Activated CD4-positive, alpha-beta T cell treated with anti-CD3 and anti-CD28 coated beads for 48 hours (primary cell): ENCODE results near the gene GYPE.
"Not testable (repeated sequence)": the region's sequence is repeated elsewhere in the genome, so short reads cannot be mapped to it uniquely, and the experiment has no call there.

Experiments used
- DNase-seq: peaks from one replicate; pipeline ENCODE4 v3.0.0-alpha.2; 2020

The GYPE gene

GRCh38 chr4:143905440-143905839, at the start of gene GYPE:
Gene GYPE (minus strand): TSS chr4:143905559. CDS start chr4:143905507, 52 bp downstream.
- DNase-seq: not testable (repeated sequence)

DNA sequence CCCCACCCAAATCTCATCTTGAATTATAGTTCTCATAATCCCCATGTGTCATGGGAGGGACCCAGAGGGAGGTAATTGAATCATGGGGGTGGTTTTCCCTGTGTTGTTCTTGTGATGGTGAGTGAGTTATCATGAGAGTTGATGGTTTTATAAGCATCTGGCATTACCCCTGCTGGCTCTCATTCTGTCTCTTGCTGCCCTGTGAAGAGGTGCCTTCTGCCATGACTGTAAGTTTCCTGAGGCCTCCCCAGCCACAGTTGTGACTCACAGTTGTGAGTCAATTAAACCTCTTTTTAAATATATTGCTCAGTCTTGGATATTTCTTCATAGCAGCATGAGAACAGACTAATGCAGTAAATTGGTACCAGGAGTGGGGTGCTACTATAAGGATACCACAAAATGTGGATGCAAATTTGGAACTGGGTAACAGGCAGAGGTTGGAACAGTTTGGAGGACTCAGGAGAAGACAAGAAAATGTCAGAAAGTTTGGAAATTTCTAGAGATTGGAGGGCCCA, 46.2 kb upstream of the GYPE start:
- DNase-seq: not testable (repeated sequence)

- not testable (repeated sequence) for DNase-seq
Measured at GRCh38 chr4:143950967-143951366, 45.6 kb upstream of the GYPE start.

DNA sequence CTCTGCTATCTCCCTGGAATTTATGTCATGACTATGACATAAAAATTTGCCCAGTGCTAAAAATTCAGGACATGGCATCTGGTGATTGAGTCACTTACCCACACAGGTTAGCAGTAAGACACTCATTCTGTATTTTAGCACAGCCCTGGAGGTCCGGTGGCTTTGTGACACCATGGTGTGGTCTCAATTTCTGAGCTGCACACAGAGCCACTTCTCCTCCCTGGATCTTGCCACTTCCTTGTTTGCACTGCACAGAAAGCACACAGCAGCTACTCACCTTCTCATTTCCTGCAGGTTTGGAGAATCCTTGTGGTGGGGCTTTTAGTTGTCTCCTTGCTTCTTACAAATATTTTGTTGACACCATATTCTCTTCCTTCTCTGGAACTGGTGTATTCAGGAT, 44.8 kb upstream of the GYPE start:
- DNase-seq: not testable (repeated sequence)

DNA sequence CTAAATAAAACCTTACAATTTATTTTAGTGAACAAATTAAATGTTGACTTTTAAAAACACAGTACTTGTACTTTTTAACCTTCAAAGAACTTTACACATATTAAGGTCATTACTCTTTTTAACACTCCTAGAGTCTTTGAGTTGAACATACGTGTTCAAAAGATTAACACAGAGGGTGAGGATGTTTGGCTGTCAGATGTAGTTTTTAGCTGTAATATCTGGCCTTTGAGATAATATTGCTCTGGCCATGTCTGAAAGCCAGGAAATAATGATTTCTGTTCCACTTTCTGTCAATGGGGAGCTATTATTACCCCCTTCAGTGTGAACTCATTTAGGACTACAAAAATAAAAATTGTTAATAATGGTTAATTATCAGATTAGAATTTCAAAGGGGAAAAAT, 42.1 kb upstream of the GYPE start:
- DNase-seq: not testable (repeated sequence)

DNA sequence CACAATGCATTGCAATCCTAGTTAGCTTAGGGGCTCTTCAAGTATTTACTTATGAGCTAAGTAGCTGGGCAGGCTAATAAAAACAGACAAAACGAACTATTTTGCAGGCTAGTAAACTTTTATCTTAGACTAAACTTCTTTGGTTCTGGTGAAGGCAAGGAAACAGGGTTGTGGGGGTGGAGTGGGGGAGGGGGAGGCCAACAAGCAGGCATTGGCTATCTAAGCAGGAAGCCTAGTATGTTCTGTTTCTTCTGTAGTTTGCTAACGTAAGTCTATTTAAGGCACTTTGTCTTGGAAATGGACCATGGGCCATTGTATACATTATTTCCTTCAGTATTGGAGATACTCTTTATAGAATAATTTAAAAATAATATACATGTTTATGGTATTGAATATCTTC, 35.3 kb upstream of the GYPE start:
- DNase-seq: not testable (repeated sequence)

GRCh38 chr4:143939528-143939927, 34.2 kb upstream of the GYPE start:
- DNase-seq: no peak

DNA sequence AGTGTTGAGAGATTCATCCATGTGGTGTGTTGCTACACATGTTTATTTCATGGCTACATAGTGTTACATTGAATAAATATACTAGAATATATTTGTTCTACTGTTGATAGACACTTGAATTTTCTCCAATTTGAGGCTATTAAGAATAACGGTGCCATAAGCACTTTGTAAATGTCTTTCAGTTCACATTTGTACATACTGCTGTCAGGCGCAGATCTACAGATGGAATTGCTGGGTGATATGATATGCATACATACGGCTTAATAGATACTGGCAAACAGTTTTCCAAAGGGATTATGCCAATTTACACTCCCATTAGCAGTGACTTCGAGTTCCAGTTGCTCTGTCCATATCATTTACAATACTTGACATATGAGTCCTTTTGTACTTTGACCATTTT, 33.5 kb upstream of the GYPE start:
- DNase-seq: not testable (repeated sequence)

DNA sequence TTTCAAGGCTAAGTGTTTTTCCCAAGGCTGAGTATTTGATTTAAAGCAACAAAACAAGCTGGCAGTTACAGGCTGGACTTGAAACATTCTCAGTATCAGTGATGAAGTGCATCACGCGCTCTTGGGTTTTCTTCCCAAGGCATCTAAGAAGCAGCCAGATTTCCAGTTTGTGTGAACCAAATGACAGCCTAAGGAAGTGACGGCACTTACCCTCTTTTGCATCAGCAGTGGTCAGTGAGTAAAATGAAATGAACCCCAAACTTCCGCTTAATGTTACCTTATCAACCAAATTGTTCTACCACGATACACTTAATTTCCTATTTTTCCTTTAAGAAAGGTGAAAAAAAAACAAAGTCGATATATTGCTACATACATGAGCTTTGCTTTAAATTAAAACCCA, 15.8 kb upstream of the GYPE start:
- DNase-seq: no peak

GRCh38 chr4:143916485-143916884, 11.1 kb upstream of the GYPE start:
- DNase-seq: not testable (repeated sequence)

- DNase-seq: not testable (repeated sequence)
Measured at GRCh38 chr4:143912478-143912877, 7.1 kb upstream of the GYPE start.

DNA sequence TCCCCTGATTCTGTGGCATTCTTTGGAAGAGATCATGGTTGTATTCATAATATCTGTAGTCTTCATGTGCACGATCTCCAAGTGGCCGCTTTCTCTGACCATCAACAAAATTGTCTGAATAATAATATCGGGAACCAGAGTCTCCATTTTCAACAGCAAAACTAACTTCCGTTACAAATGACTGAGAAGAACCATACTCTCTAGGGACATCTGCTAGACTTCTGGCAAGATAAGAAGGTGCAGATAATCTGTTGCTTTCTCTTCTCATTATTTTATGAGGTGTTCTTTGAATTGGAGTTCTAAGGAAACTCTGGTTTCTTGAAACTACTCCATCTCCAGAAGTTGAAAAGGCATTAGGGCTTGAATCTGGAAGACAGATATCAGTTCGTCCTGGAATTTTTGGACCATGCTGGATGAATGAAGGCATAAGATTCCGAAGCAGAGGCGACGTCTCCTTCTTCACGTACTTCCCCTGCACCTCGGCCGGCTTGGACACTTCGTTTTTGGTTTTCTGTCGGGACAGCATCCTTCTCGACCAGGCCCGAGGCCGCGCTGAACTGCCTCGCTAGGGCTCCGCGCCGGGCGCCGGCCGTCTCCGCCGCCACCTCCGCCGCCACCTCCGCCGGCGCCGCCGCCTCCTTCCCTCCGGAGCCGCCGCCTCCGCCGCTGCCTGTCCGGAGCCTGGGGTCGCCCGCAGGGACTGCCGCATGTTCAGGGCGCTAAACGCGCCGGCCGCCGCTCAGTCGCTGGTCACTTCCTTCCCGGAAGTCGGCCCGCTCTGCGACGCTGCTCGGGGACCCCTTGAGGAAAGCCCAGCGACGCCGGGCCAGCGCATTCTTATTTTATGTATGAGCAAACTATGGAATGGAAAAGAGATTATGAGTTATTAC, 6.4 kb upstream of the GYPE start:
- peak; percentile 59 for DNase-seq

DNA sequence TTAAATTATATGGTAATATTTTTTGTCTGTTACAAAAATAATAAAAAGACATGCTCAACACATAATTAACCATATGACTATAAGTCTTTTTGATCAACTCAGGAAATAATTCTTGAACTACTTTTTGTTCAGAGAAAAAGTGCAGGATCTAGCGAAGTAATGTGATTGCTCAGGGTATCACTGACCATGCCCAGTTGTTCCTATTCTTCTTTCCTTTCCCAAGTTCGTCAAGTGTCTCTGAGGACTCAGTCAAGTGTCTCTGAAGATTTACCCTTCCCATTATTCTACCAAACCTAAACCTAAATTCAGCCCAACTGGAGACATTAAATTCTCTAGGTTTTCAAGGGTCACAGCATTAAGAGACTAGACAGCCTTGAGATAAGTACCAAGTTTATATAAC, 5.5 kb upstream of the GYPE start:
- not testable (repeated sequence) for DNase-seq

- peak; percentile 20 for DNase-seq
Measured at GRCh38 chr4:143907811-143908210, 2.5 kb upstream of the GYPE start.

- not testable (repeated sequence) for DNase-seq
Measured at GRCh38 chr4:143904431-143904830, 928 bp downstream of the GYPE start.

DNA sequence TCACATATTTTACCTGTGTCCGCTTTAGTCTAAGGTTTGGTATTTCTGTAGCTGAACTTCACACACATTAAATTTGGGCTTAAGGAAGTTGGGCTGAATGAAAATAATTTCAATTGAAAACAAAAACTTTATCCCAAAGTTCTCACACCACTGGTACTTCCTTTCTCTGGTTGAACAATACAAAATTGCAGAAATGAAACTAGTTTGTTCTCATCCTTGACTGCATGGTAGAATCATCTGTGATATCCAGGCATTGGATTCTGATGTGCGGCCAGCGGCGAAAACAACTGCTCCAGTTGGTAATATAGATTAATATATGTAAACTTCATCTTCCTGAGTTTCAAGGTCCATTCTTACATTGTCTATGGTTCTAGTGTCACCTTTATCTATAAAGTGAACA, 15.0 kb downstream of the GYPE start:
- not testable (repeated sequence) for DNase-seq

DNA sequence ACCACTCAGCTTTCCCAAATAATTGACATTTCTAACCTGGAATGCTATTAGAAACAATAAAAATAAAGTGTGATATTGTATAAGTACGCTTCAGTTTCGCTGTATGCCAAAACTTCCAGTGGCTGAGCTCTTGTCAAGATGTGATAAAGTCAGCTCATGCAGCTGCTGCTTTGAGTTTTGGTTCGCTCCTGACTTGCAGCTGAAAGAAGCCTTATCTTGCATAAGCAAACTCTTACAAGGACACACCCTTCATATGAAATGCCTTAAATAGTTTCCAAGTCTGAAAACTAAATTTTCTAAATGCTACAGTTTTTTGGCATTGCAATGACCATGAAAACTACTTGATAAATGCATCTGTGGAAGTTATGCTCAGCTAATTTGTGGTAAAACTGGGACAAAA, 17.2 kb downstream of the GYPE start:
- DNase-seq: not testable (repeated sequence)

DNA sequence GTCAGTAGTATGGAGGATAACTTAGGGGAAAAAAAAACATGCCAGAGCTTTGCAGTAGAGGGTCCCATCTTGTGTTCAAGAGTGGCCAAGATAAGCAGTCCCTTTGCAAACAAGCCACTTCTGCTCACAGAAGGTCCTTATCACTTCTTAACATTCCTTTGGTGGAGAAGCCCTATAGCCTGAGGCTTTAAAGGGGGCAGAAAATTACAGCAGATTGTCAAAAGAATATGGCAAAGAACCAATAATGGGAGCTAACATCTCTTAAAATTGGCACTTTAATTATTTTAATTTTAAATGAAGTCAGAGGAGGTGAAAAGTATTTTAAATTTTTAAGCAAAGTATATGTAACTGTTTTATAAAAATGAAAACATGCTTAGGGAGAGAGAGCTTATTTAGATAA, 20.4 kb downstream of the GYPE start:
- not testable (repeated sequence) for DNase-seq

DNA sequence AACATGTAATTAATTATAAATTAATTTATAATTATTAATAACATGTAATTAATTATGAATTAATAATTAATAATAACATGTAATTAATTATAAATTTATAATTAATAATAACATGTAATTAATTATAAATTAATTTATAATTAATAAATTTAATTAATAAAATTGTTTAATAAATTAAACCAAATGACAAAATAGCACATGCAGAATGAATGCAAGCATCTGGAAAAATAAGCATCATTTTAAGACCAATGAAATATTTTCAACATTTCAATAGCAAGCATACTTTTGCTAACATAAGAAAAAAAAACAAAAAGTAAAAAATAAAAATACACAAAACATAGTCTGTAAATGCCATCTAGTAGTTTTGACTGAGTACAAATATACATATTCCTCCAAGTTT, 21.8 kb downstream of the GYPE start:
- DNase-seq: no peak

GRCh38 chr4:143882892-143883291, 22.5 kb downstream of the GYPE start:
- no peak for DNase-seq

DNA sequence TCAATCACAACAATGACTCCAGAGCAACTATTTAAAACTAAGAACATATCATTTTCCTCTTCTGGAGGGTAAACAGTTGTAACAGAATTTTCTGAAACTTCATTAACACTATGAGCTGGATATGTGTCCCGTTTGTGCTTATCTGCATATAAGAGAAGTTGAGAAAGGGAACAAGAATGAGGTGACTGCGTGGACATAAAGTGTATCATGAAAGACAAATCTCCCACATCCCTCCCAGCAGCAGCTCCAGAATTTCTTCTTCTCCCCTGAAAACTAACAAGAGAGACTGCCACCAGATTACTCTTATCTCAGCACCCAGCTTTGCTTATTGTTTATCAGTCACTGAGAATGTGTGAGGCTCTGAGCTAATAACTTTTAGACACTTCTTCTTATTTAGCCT, 25.8 kb downstream of the GYPE start:
- DNase-seq: not testable (repeated sequence)

GRCh38 chr4:143875357-143875756, 30.0 kb downstream of the GYPE start:
- DNase-seq: not testable (repeated sequence)

DNA sequence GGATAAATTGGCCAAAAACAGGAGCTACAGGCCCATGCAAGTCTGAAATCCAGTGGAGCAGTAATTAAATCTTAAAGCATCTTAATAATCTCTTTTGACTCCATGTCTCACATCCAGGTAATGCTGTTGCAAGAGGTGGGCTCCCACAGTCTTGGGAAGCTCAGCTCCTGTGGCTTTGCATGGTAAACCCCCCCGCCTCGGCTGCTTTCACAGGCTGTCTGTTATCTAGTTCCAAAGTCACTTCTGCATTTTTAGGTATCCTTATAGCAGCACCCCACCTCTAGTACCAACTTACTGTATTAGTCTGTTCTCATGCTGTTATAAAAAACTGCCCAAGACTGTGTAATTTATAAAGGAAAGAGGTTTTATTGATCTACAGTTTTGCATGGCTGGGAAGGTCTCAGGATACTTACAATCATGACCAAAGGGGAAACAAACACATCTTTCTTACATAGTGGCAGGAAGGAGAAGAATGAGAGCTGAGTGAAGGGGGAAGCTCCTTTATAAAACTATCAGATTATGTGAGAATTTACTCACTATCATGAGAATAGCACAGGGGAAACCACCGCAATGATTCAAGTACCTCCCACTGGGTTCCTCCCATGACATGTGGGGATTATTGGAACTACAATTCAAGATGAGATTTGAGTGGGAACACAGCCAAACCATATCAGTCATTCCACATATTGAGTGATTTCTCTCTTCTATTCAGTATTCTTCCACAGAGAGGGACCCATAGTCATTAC, 34.7 kb downstream of the GYPE start:
- not testable (repeated sequence) for DNase-seq

DNA sequence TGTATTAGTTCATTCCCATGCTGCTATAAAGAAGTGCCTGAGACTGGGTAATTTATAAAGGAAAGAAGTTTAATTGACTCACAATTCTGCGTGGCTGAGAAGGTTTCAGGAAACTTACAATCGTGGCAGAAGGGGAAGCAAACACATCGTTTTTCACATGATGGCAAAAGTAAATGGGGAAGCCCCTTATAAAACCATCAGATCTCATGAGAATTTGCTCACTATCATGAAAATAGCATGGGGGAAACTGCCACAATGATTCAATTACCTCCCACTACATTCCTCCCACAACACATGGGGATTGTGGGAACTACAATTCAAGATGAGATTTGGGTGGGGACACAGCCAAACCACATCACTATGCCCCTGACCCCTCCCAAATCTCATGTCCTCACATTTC, 35.4 kb downstream of the GYPE start:
- not testable (repeated sequence) for DNase-seq
